ENCODE measurements around the gene ASB14. TPM values are rescaled to one million over a fixed set of nuclear protein-coding genes. Genes with fewer than 3 reads are reported as not detected.
A peak's percentile ranks its signal among the peaks of the same experiment; 100 is the strongest.

Gene ASB14
- total and polyA plus RNA-seq, 4 donors: 0.06 to 1.4 (median 0.43) TPM

DNA sequence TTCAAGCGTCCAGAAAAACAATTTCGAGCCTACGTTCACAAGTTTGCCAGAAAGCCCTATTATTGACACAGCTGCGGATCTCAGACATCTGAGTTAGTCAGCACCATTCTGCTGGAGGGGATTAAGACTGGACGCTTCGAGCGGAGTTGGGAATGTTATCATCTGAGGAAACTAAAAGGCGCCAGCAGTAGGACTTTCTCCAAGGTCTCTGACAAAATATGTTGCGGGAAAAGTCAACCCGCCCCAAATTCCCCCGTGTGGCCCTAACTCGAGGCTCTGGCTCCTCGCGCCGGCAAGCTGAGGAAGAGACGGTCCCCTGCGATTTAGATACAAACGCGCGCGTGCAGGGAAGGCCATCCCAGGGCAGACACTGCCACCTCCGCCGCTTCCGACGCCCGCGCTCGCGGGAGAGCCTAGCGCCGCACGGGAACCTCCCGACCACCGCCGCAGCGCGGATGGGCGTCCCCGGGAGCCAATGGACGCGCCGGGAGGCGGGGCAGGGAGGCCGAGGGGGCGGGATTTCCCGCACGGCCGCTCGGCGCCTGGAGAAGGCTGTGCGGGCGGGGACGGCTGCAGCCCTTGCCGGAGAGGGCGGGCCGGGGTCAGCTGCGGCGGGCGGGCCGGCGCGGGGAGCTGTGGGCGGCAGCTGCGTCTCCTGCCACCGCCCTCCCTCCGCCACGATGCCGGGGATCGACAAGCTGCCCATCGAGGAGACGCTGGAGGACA, 65.1 kb downstream of the ASB14 start, which contains the start of gene APPL1:
TSS of gene APPL1 (plus strand) at position 526 of the 726 bp plus-strand sequence. CDS start at position 681, 155 bp downstream.
- Histone ChIP-seq H3K36me3 (ENCODE audit: control insufficient read depth in 4 of 4, insufficient read depth in 4 of 4, low read length in 4 of 4) (no peaks in the 10 kb centered on the region), H3K4me3 (peak within 1 kb of the TSS; percentile 96), H3K27ac (ENCODE audit: low read depth in 1 of 2, low read length in 1 of 2) (peak within 1 kb of the TSS; percentile 96 to 97), H3K9me3 (ENCODE audit: control insufficient read depth in 4 of 4, insufficient read depth in 3 of 4, low read length in 3 of 4) (no peaks in the 10 kb centered on the region), H3K4me1 (ENCODE audit: control insufficient read depth in 5 of 5, insufficient read depth in 5 of 5, low read length in 5 of 5) (peaks cover 0 to 31% (median 6%) of the 10 kb centered on the region in 5 donors), H3K9ac (ENCODE audit: insufficient read depth in 1 of 2, low read length in 2 of 2) (peak within 1 kb of the TSS; percentile 21 to 67), H3K27me3 (ENCODE audit: control insufficient read depth in 3 of 3, insufficient read depth in 3 of 3, low read length in 2 of 3) (no peaks in the 10 kb centered on the region)
- DNase-seq (peak; percentile 94 to 97 (median 95)), ATAC-seq (ENCODE audit: insufficient read depth, low FRiP score) (peak; percentile 96)
- TF ChIP-seq, protein P1, sequence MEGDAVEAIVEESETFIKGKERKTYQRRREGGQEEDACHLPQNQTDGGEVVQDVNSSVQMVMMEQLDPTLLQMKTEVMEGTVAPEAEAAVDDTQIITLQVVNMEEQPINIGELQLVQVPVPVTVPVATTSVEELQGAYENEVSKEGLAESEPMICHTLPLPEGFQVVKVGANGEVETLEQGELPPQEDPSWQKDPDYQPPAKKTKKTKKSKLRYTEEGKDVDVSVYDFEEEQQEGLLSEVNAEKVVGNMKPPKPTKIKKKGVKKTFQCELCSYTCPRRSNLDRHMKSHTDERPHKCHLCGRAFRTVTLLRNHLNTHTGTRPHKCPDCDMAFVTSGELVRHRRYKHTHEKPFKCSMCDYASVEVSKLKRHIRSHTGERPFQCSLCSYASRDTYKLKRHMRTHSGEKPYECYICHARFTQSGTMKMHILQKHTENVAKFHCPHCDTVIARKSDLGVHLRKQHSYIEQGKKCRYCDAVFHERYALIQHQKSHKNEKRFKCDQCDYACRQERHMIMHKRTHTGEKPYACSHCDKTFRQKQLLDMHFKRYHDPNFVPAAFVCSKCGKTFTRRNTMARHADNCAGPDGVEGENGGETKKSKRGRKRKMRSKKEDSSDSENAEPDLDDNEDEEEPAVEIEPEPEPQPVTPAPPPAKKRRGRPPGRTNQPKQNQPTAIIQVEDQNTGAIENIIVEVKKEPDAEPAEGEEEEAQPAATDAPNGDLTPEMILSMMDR (IDR thresholded peaks at IDR 0.05; ENCODE audit: control extremely low read depth, extremely low read depth): no peak
- 0 to 1% methylated on average over 70 to 71 of the region's 71 CpGs for WGBS, 2 donors

GRCh38 chr3:57226176-57226575, 66.3 kb downstream of the ASB14 start:
- Histone ChIP-seq H3K9me3 (ENCODE audit: control insufficient read depth in 4 of 4, insufficient read depth in 3 of 4, low read length in 3 of 4) (no peaks in the 10 kb centered on the region), H3K27me3 (ENCODE audit: control insufficient read depth in 3 of 3, insufficient read depth in 3 of 3, low read length in 2 of 3) (no peaks in the 10 kb centered on the region), H3K4me3 (no peak overlapping the region), H3K9ac (ENCODE audit: insufficient read depth in 1 of 2, low read length in 2 of 2) (peak overlapping the region in 1 of 2 donors; percentile 4), H3K36me3 (ENCODE audit: control insufficient read depth in 4 of 4, insufficient read depth in 4 of 4, low read length in 4 of 4) (no peaks in the 10 kb centered on the region), H3K27ac (ENCODE audit: low read depth in 1 of 2, low read length in 1 of 2) (no peak overlapping the region), H3K4me1 (ENCODE audit: control insufficient read depth in 5 of 5, insufficient read depth in 5 of 5, low read length in 5 of 5) (peaks cover 0 to 31% (median 3%) of the 10 kb centered on the region in 5 donors)
- DNase-seq (peak in 2 of 3 donors; percentile 1 to 11), ATAC-seq (ENCODE audit: insufficient read depth, low FRiP score) (no peak)
- 15 to 50% methylated on average over 2 of the region's 2 CpGs for WGBS, 2 donors
- TF ChIP-seq, protein P1 (IDR thresholded peaks at IDR 0.05; ENCODE audit: control extremely low read depth, extremely low read depth): no peak

- H3K4me1 ChIP-seq (ENCODE audit: control insufficient read depth in 5 of 5, insufficient read depth in 5 of 5, low read length in 5 of 5): peaks cover 0 to 25% (median 3%) of the 10 kb centered on the region in 5 donors
- DNase-seq: no peak
- no peak for ATAC-seq (ENCODE audit: insufficient read depth, low FRiP score)
- no peak overlapping the region for H3K9ac ChIP-seq (ENCODE audit: insufficient read depth in 1 of 2, low read length in 2 of 2)
- no peak overlapping the region for H3K27ac ChIP-seq (ENCODE audit: low read depth in 1 of 2, low read length in 1 of 2)
- no peak overlapping the region for H3K4me3 ChIP-seq
- H3K9me3 ChIP-seq (ENCODE audit: control insufficient read depth in 4 of 4, insufficient read depth in 3 of 4, low read length in 3 of 4): no peaks in the 10 kb centered on the region
- H3K36me3 ChIP-seq (ENCODE audit: control insufficient read depth in 4 of 4, insufficient read depth in 4 of 4, low read length in 4 of 4): no peaks in the 10 kb centered on the region
- H3K27me3 ChIP-seq (ENCODE audit: control insufficient read depth in 3 of 3, insufficient read depth in 3 of 3, low read length in 2 of 3): no peaks in the 10 kb centered on the region
- 52 to 66% methylated on average over 4 of the region's 4 CpGs for WGBS, 2 donors
- TF ChIP-seq, protein P1 (IDR thresholded peaks at IDR 0.05; ENCODE audit: control extremely low read depth, extremely low read depth): no peak
Observed at GRCh38 chr3:57224856-57225255, 67.6 kb downstream of the ASB14 start.
